Embryonic facial prominence (tissue), 1 donor: ENCODE measurements around the gene LIMA1.
"Not testable (repeated sequence)": the region's sequence is repeated elsewhere in the genome, so short reads cannot be mapped to it uniquely, and the experiment has no call there.

Experiments used
- DNase-seq: peaks from one replicate; pipeline ENCODE4 v3.0.0-alpha.2; 2016; ENCODE audit errors: extremely low spot score

Gene LIMA1

DNA sequence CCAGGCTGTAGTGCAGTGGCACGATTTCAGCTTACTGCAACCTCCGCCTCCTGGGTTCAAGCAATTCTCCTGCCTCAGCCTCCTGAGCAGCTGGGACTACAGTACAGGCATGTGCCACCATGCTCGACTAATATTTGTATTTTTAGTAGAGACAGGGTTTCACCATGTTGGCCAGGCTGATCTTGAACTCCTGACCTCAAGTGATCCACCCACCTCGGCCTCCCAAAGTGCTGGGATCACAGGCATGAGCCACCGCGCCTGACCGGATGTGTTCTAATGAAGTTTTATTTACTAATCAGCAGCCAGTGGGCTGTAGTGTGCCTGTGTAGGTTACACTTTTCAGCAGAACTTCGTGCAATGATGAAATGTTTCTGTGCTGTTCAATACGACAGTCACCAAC is 35.7 kb downstream of the LIMA1 start:
- not testable (repeated sequence) for DNase-seq

DNA sequence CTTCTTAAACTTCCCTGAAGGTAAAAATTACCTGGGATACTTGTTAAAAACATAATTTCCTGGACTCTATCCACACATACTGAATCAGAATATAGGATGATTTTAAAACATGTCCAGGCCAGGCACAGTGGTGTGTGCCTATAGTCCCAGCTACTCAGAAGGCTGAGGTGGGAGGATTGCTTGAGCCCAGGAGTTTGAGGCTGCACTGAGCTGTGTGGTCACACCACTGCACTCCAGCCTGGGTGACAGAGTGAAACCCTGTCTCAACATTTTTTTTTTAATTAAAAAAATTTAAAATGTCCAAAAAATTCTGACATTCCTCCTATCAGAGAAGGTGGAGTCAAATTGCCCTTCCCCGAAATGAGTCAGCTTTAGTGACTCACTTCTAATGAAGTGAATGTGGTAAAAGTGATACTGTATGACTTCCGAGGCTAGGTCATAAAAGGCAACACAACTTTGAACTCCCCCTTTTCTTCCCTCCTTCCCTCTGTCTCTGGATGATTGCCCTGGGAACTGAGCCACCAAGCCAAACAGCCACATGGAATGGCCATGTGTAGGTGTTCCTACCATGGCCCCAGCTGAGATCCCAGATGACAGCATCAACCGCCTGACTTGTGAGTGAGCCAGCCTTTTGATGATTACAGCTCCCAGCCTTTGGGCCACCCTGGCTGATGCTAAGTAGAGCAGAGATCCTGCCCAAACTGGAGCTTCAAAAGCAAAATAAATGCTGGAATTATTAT is 36.3 kb downstream of the LIMA1 start:
- no peak for DNase-seq

DNA sequence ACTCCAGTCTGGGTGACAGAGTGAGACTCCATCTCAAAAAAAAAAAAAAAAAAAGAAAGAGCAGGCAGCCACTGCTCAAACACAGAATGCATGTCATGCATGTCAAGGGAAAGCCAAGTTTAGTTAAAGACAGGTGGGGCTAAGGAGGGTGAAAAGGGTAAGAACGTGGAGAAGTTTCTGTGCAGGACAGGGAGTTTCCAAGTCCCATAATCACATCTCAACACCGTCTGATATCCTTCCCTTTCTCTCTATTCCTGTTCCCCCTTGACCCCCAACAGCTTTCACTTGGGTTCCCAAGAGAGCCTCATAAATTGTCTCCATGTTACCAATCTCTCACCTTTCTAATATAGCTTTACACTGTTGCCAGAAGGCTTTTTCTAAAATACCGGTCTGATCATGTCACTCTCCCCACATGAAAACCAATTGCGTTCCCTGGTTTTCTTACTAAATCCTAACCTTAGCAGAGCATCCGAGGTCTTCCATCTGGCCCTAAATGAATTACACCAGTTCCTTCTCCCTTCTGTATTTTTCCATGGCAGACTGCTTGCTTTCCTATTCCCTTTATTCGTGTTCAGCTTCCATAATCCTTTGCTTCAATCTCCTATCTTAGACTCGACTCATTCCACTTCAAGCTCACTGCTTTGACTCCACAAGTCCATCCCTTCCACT is 37.0 kb downstream of the LIMA1 start:
- no peak for DNase-seq

DNA sequence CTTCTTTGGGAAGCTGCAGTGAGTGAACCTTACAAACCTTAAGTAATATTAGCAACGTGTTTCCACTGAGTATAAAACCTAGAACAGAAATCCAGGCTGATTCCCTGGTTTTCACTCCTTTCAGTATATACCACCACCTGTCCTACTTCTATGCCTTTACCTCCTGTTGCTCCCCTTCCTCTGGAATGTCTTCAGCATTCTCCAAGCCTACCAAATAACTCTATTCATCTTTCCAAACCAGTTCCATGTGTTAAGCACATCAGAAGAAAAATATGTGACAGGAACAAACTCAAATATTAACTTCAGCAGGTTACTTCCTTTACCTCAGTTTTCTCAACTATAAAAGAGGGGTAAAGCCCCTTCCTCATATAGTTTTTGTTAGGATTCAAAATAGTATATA is 39.8 kb downstream of the LIMA1 start:
- no peak for DNase-seq

DNA sequence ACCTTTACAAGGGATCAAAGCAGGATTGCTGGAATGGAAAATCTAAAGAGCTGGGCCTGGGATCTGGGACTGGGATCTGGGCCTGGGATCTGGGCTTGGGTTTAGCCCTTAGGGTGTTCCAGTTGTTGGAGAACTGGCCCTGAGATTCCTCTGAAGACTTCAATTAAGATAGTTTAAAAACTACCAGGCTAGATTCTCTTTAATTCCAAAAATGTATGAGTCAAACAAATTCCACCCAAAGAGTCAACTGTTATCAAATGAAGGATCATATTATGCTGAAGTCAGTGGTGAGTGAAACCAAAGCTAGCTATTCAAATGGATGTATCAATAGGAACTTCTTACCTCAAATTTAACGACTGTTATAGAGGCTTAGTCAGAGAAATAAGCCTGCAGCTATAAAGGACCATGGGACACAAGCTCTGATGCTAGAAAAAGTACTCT is 40.5 kb downstream of the LIMA1 start:
- no peak for DNase-seq

DNA sequence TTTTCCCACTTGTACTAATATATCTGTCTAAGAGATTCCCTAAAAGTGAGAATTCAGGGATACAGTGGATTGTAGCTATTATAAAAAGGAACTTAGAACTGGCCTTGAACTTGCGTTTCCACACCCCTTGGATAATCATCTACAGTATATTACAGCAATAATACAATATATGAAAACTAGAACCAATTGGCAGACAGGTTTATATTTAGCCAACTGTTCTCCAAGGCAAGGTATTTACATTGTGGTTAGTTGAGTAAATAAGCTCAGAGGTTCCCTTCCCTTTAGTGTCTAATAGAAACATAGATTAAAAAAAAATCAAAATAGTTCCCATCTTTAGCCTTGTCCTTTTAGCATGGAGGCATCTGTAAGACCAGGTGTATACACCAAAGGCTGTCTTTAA is 42.1 kb downstream of the LIMA1 start:
- no peak for DNase-seq

DNA sequence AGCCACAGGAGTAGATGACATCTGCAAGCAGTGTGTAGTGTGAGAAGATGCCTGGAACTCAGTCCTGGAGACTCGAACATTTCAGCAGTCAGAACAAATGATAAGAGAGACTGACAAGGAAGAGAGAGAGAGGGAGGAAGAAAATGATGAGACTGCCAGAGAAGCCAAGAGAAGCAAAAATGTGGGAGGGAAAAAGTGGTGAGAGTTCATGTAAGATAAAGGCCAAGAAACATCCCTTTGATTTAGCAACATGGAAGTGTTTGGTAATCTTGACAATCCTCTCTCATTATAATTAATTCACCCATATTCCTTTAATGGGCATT is 42.6 kb downstream of the LIMA1 start:
- DNase-seq, result no peak

DNA sequence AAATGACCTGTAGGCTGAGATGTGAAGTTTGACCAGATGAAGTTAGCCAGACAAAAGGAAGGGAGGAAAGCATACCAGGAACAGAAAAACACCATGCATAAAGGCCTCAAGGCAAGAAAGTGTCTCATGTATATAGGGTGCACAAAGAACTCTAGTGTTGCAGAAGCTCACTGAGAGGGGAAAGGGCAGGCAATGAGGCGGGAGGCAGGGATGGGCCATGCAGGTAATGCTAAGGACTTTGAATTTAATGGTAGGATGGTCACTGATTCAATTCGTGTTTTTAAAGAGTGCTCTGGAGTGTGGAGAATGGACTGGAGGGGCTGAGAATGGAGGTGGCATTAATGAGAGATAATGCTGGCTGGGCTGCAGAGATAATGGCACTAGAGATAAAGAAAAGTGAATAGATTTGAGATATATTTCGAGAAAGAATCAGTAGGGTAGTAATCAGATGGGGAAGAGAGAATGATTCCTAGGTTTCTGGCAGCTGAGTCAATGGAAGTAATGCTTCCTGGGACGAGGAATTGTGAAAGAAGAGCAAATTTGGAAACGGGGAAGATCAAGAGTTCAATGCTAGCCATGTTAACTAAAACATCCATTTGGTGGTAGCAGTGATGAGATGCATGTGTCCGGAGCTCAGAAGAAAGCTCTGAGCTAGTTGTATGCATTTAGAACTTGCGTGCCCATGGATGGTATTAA is 43.1 kb downstream of the LIMA1 start:
- no peak for DNase-seq

DNA sequence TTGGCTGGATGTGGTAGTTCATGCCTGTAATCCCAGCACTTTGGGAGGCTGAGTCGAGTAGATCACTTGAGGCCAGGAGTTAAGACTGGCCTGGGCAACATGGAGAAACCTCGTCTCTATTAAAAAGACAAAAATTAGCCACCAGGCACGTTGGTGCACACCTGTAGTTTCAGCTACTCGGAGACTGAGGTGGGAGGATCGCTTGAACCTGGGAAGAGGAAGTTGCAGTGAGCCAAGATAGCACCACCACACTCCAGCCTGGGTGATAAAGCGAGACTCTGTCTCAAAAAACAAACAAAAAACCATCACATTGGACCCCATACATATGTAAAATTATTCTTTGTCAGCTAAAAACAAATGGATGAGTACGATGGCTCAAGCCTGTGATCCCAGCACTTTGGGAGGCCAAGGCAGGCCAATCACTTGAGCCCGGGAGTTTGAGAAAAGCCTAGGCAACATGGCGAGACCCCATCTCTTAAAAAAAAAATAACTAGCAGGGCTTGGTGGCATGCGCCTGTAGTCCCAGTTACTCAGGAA is 43.9 kb downstream of the LIMA1 start:
- DNase-seq, result no peak

DNA sequence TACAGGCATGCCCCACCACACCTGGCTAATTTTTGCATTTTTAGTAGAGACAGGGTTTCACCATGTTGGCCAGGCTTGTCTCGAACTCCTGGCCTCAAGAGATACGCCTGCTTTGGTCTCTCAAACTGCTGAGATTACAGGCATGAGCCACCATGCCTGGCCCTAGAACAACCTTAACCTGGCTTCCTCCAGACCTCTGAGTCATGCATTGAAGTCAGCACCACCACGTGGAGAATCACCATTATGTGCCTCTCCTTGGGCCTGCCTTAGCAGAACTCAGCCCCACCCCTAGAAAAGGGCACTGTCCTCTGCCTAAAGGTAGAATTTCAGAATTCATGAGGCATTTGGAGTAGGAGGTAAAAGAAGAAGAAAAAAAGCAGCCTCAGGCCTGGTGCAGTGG is 49.0 kb downstream of the LIMA1 start:
- no peak for DNase-seq

DNA sequence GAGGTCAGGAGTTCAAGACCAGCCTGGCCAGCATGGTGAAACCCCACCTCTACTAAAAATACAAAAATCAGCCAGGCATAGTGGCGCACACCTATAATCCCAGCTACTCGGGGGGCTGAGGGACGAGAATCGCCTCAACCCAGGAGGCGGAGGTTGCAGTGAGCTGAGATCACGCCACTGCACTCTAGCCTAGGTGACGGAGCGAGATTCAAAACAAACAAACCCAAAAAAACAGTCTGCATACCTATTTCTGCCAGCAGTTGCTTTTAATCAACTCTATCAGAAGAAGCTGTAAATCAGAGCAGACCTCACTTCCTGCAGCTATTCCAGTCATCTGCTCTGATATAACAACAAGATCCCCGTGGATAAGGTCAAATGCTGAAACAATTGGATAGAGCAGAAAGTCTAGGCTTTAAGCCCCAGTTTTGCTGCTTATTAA is 50.5 kb downstream of the LIMA1 start:
- no peak for DNase-seq

DNA sequence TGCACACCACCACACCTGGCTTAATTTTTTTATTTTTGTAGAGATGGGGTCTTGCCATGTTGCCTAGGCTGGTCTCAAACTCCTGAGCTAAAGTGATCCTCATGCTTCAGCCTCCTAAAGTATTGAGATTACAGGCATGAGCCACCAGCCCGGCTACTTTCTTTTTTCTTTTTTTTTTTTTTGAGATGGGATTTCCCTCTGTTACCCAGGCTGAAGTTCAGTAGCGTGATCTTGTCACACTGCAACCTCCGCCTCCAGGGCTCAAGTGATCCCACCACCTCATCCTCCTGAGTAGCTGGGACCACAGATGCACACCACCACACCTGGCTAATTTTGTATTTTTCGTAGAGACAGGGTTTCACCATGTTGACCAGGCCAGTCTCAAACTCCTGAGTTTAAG is 51.1 kb downstream of the LIMA1 start:
- DNase-seq, result no peak

DNA sequence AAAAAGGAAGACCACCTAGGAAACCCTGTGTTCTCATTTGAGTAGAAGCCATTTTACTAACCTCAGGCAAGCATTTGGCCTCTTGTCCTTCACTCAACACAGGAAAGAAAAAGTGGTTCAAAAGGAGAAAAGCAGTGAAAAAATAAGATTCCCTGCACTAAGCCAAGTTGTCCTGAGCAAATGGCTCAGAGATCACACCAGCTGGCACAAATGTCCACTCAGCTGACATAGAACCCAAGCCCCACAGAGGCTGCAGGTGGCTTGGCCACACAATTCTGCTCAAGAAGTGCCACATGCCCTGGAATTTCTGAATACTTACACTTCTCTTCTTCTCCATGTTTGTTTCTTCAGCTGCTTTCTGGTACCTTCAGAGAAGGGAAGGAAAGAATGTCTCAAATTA is 52.0 kb downstream of the LIMA1 start:
- no peak for DNase-seq

DNA sequence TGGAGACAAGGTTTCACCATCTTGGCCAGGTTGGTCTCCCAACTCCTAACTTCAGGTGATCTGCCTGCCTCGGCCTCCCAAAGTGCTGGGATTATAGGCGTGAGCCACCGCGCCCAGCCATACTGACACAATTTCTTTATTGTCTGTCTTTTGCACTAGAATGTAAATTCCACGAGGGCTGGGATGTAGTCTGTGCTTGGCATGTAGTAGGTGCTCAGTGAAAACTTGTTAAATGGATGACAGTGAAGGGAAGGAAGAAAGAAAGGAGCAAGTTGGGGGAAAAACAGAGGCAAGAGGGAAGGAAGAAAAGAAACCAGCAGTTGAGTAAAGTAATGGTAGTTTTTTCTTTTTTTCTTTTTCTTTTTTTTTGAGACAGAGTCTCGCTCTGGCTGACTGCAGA is 53.1 kb downstream of the LIMA1 start:
- no peak for DNase-seq

DNA sequence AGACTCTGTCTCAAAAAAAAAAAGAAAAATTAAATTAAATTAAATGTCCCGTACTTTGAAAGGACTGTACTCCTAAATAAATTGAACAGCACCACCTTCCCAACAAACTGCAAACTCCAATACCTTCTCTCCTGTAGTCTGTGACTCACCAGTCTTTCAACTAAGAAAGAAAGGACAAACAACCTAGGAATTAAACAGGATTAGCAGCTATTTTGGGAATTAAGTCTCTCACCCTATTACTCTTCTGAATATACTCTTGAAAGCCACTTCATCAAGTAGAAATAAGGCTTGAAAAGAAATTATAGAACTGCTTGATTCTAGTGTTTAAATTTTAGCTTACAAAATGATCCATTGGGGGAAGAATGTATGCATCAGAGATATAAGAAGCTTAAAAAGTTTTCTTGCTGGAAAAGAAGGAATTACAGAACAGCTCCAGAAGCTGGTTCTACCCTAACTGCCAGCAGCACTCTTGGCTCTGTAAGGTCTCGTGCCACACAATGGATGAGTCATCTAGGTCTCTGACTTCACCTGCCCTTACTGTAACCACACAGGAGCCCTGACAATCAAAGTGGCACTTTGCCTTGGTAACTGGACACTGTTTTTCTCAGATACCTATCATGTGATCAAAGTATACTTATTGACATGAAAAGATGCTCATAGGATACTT is 59.2 kb downstream of the LIMA1 start:
- no peak for DNase-seq

DNA sequence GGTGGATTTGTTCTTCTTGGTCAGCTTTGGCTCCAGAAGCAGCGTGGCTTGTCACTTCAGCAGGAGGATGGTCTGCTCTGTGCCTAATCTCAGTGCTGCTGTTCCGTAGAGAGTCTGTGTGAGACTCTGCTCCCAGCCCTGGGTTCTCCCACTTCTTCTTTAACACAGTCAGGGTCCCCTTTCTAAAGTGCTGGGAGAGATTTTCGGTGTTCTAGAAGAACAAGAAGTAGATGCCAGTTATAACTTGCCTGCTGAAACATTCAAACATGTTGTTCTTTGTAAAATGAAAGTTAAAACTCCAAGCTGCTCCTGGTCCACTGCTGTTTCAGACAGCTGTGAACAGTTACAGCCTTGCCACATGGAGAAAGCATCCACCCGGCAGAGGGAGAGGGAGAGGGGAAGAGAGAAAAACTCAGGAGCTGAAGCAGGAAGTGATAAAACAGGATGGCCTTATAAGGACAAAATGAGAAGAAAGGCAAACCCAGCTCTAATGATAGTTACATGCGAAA is 61.0 kb downstream of the LIMA1 start:
- DNase-seq, result peak; percentile 93

DNA sequence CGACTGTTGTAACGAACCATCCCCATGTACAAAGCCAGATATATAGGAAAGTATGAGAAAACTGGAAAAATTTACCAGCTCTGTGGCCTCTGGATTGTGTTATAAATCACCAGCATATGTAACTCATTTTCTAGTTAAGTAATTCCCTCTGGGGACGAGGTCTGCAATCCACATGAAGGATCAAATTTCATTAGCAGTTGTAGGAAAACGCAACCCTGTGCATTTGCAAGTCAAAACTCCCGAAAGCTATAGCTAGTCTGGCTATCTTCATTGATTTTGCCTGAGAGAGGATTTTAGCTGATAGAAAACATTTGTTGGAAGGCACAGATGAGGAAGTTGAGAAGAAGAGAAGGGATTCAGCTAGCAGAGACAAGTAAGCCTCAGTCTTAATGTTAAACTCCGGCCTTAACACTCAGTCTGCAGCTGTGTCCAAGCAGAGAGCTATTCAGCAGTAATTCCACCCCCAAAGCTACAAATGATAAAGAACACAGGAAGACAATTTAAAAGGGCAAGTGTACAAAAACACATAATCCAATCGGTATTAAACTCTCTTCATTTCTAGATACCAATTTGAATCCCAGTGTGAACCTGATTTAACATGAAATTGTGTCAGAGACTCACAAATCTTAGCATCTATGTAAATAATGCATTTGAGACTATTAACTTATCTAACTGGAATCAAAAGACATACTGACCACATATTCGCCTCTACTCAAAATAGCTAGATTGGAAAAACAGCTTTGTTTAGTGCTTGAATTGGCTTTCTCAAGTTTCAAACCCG is 61.9 kb downstream of the LIMA1 start:
- peak; percentile 94 for DNase-seq

DNA sequence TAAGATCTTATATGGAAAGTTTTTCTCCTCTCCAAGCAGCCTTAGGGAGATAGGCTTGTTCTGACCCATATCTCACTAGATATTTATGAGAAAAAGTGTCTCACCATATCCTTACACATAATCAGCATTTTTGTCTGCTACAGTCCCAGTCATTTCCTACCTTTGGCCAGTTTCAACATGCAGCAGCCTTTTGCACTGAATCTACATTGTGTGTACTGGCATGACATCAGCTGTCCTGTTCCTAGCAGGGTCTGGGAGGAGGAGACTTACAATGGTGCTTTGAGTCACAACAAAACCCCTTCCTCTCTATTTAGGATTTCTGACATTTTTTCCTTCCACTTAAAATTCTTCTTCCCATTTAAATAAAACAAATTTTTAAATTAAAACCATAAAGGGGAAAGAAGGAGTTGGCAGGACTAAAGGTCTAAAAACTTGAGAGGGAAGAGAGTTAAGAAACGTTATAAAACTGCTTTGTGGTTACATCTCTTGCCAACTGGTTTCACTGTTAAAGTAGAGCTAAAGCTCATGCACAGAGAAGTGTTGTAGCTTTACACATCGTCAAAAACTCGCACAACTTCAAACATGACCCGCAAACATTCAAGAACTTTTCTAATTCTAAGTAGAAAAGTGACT is 62.8 kb downstream of the LIMA1 start:
- peak; percentile 83 for DNase-seq

DNA sequence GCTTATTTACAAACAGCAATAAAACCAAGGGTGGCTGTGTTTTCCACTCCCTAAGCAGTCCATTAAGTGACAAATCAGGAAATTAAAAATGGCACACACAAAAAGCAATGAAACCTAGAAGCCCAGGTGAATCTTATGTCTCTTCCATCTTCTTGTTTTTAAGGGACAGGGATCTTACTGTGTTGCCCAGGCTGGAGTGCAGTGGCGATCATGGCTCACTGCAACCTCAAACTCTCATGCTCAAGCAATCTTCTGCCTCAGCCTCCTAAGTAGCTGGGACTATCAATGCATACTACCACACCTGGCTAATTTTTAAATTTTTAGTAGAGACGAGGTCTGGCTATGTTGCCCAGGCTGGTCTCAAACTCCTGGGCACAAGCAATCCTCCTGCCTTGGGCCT is 63.8 kb downstream of the LIMA1 start:
- no peak for DNase-seq

DNA sequence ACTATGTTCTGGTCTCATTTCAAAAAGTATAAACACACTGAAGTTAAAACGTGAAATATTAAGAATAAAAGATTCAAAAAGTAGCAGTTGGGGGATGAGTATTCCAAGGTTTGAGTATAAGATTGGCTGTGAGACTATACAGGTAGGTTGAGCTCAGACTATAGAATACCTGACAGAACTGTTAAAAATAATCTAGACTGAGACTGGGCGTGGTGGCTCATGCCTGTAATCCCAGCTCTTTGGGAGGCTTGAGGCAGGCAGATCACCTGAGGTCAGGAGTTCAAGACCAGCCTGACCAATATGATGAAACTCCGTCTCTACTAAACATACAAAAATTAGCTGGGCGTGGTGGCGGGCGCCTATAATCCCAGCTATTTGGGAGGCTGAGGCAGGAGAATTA is 64.3 kb downstream of the LIMA1 start:
- DNase-seq, result not testable (repeated sequence)

DNA sequence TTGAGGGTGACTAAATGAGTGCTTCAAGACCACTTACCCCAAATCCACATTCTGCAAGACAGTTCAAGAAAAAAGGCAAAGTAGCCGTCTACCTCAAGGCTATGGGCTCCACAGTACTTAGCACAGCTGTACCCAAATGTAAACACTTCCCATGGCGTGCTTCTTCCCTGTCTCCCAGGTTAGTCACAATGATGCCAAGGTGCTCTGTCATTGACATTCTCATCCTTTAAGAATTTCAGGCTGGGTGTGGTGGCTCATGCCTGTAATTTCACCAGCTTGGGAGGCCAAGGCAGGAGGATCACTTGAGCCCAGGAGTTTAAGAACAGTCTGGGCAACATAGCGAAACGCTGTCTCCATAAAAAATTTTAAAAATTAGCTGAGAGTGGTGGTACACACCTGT is 64.9 kb downstream of the LIMA1 start:
- DNase-seq, result no peak
